SJCRH30 (cell line): ENCODE results near the gene TRPV5. TPM values are rescaled to one million over a fixed set of nuclear protein-coding genes. Genes with fewer than 3 reads are reported as not detected.

Experiments
- DNase-seq, 2 experiments: peaks; one replicate each; pipeline ENCODE4 v3.0.0-alpha.2; 2015 to 2020
- H3K27ac ChIP-seq: fragments of 250-450 bp; sonication (Bioruptor Pico); 2 replicates; pipeline ENCODE4 v1.5.1; 2020; ENCODE audit warnings: mild to moderate bottlenecking, moderate library complexity
- H3K27me3 ChIP-seq: fragments of 250-450 bp; sonication (Bioruptor Pico); 2 replicates; pipeline ENCODE4 v1.5.1; 2020; ENCODE audit warnings: mild to moderate bottlenecking, moderate library complexity
- H3K36me3 ChIP-seq: fragments of 250-450 bp; sonication (Bioruptor Pico); 2 replicates; pipeline ENCODE4 v1.5.1; 2020; ENCODE audit warnings: mild to moderate bottlenecking, moderate library complexity
- H3K4me1 ChIP-seq: fragments of 250-450 bp; sonication (Bioruptor Pico); 2 replicates; pipeline ENCODE4 v1.5.1; 2020; ENCODE audit warnings: mild to moderate bottlenecking, moderate library complexity
- H3K4me3 ChIP-seq: fragments of 250-450 bp; sonication (Bioruptor Pico); 2 replicates; pipeline ENCODE4 v1.5.1; 2020; ENCODE audit warnings: mild to moderate bottlenecking, moderate library complexity
- H3K9me3 ChIP-seq: fragments of 250-450 bp; sonication (Bioruptor Pico); replicated peaks from 2 replicates; pipeline ENCODE4 v1.5.1; 2020; ENCODE audit warnings: mild to moderate bottlenecking, moderate library complexity
- total RNA-seq: library from RNA; depleted of rRNA; stranded (reverse); fragments of >200 nt; shearing (Covaris generic); gene quantifications from 2 replicates; pipeline ENCODE4 v1.2.3, GENCODE V29; 2014

The TRPV5 gene
- total RNA-seq, 1 experiment from 2014 or later: not detected

DNA sequence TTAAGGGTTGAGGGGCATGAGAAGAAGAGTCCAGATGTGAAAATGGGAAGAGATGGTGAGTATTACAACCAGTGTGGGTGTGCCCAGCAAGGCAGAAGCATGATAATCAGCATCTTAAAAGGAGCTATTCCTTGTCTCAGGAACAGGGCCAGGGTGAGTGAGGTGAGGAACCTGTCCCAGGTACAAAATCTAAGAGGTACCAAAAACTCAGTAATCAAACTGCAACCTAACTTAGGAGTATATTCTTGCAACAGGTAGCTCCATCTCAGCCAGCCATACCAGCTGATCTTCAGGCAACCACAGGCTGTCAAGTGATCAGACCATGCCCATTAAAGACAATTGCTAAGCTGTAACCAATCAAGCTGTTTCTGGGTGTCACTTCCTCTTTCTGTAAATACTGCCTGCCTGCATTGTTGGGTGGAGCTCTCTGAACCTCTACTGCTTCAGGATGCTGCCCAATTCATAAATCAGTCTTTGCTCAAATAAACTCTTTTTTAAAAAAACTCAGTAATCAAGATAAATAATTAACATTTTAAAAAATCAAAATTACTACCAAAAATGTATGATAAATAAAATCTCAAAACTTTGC, 21.2 kb upstream of the TRPV5 start:
- DNase-seq: no peak
- Histone ChIP-seq H3K4me3 (no peak overlapping the region), H3K4me1 (no peaks in the 10 kb centered on the region)

DNA sequence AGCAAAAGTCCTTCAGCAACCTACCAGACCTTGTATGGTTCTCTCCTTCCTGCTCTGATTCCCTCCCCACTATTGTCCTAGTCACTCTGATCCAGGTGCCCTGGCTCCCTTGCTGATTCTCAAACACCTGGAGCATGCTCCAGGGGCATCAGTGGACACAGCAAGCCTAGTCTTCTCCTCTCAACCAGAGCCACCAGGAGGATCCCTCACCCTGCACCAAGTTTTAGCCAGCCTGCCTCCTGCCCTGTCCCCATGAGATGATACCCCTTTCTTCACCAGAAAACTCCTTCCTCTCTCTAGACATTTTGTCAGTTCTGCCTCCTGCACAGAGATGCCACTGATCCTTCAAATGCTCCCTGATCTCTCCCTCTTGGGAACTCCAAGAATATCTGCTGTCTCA, 16.7 kb upstream of the TRPV5 start:
- no peak overlapping the region for H3K4me3 ChIP-seq
- no peaks in the 10 kb centered on the region for H3K4me1 ChIP-seq
- no peak for DNase-seq
- H3K27me3 ChIP-seq: peaks cover 10% of the 10 kb centered on the region
- H3K36me3 ChIP-seq: no peaks in the 10 kb centered on the region
- no peaks in the 10 kb centered on the region for H3K9me3 ChIP-seq
- no peak overlapping the region for H3K27ac ChIP-seq

More for the DNA sequence above, 21.2 kb upstream of the TRPV5 start:
- Histone ChIP-seq H3K27me3 (peaks cover 5% of the 10 kb centered on the region; the same call in 1 of the 2 replicates), H3K27ac (no peak overlapping the region), H3K9me3 (no peaks in the 10 kb centered on the region), H3K36me3 (no peaks in the 10 kb centered on the region)

DNA sequence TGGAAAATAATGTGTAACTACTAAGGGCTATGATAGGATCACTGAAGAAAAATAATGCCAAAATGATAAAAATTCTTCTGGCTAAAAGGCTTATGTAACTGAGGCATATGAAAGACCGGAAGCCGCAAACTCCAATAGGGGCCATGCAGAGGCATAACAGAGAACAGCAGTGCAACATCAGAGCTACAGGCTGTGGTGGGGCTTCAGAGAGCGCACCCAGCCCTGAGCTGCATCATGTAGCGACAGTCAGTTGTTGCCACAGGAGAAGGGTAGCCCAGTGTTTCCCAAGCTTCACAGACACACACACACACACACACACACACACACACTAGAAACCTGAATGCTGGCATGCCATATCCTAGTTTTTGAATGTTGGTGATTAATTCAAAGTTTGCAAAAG, 15.1 kb upstream of the TRPV5 start:
- no peaks in the 10 kb centered on the region for H3K9me3 ChIP-seq

DNA sequence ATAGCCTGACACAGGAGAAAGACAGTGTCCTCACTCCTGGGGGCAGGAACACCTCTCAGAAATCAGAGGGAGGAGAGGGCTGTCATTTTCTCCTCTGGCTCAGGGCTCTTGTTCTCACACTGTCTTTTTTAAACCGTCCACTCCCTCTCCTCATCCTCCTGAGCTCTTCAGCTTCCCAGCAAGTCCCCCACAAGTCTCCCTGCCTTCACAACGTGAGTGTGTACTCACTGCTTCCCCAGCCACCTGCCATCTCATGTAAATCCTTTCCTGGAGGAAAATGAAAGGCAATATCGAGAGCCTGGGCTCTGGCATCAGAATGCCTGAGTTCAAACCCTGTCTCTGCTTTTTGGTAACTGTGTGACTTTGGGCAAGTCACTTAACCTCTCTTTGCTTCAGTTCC, 11.5 kb upstream of the TRPV5 start:
- Histone ChIP-seq H3K4me3 (no peak overlapping the region), H3K4me1 (no peaks in the 10 kb centered on the region), H3K9me3 (no peaks in the 10 kb centered on the region), H3K36me3 (no peaks in the 10 kb centered on the region), H3K27me3 (peaks cover 24% of the 10 kb centered on the region; the same call in 1 of the 2 replicates), H3K27ac (no peak overlapping the region)
- DNase-seq: no peak

More for the DNA sequence above, 15.1 kb upstream of the TRPV5 start:
- no peak for DNase-seq
- Histone ChIP-seq H3K27me3 (peaks cover 13% of the 10 kb centered on the region), H3K4me1 (no peaks in the 10 kb centered on the region), H3K4me3 (no peak overlapping the region), H3K36me3 (no peaks in the 10 kb centered on the region), H3K27ac (no peak overlapping the region)

DNA sequence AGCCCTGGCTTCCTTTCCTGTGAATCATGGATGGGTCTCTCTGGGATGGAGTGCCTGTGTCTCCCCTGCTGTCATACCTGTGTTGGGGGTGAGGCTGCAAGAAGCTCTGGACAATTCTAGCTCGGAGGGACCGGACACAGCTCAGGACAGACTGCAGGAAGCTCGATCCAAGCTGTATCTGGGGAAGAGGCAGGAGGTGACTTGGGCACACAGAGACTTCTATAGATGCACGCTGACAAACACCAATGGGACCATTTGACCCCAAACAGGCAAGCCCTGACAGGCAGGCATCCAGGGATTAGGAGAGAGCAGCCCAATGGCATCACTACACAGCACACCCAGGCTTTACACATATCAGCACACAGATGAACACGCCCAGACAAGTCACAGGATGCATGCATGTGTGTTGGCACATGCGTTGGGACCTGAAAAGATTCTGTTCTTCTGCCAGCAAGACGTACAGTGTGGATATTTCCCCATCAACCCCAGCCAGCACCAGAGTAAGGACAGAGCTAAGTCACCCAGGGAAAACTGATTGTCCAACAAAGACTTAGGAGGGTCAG, 10.2 kb upstream of the TRPV5 start:
- H3K4me3 ChIP-seq: no peak overlapping the region
- no peak overlapping the region for H3K27ac ChIP-seq
- no peaks in the 10 kb centered on the region for H3K36me3 ChIP-seq
- no peaks in the 10 kb centered on the region for H3K4me1 ChIP-seq
- H3K27me3 ChIP-seq: peaks cover 24% of the 10 kb centered on the region; the same call in 1 of the 2 replicates
- no peaks in the 10 kb centered on the region for H3K9me3 ChIP-seq
- DNase-seq: no peak

DNA sequence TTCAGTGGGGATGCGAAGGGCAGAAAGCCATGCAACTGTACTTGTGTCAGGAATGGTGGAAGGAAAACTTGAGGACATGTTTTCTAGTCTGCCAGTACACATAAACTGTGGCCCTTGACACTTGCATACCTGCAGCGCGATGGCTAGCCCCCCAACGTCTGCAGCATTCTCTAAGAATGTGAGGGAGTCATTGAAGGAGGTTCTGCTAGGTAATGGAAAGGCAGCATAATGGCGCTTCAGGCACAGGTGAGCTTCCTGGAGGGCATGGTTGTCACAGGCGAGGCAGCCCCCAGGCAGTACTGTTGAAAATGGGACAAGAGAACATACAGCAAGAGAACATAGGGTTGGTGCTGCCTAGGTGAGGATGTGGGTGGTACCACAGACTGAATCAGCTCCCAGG, 9.2 kb upstream of the TRPV5 start:
- H3K4me1 ChIP-seq: no peaks in the 10 kb centered on the region

DNA sequence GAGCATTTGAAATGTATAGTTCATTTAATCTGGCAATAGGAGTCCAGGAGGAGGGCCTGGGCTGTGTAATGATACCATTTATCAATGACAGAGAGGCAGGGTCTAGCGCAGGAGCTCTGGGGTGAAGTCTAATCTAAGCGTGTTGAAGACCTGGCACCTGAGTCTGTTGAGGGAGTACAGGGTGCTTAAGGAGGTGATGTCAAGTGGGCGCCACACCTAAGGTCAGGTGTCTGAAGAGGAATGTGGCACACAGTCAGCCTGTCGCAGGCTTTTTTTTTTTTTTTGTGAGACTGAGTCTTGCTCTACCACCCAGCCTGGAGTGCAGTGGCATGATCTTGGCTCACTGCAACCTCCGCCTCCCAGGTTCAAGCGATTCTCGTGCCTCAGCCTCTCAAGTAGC, 8.0 kb upstream of the TRPV5 start:
- Histone ChIP-seq H3K9me3 (no peaks in the 10 kb centered on the region), H3K4me3 (no peak overlapping the region), H3K36me3 (no peaks in the 10 kb centered on the region), H3K4me1 (no peaks in the 10 kb centered on the region), H3K27me3 (peaks cover 27% of the 10 kb centered on the region; the same call in 1 of the 2 replicates), H3K27ac (no peak overlapping the region)
- no peak for DNase-seq

More for the DNA sequence above, 9.2 kb upstream of the TRPV5 start:
- Histone ChIP-seq H3K36me3 (no peaks in the 10 kb centered on the region), H3K27me3 (peaks cover 24% of the 10 kb centered on the region; the same call in 1 of the 2 replicates), H3K27ac (no peak overlapping the region), H3K4me3 (no peak overlapping the region), H3K9me3 (no peaks in the 10 kb centered on the region)
- no peak for DNase-seq

DNA sequence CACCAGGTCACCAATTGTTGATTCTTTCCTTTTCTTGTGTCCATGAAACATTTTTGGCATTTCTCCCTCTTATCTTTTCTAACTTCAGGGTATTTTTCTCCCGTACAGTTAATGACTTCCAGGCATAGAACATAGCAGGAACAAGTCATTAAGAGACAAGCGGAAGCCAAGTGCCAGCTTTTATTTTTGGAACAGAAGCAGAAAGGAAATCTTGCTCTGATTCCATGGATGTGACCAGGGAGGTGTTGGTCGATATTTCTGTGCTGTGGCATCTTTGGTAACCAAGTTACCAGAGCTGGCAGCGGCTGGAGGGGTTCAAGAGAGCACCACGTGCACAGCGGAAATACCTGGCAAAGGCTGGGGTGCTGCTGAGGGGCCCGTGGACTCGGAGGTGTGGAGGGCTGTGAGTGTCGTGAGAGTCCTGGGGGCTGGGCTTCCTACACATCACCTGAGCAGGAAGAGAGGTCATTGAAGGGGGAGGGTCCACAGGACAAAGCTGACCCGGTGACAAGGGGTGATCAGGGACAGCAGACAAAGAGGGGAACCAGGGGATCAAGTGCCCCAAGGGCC, 7.5 kb upstream of the TRPV5 start:
- H3K9me3 ChIP-seq: no peaks in the 10 kb centered on the region
- no peak overlapping the region for H3K27ac ChIP-seq
- H3K4me3 ChIP-seq: no peak overlapping the region

DNA sequence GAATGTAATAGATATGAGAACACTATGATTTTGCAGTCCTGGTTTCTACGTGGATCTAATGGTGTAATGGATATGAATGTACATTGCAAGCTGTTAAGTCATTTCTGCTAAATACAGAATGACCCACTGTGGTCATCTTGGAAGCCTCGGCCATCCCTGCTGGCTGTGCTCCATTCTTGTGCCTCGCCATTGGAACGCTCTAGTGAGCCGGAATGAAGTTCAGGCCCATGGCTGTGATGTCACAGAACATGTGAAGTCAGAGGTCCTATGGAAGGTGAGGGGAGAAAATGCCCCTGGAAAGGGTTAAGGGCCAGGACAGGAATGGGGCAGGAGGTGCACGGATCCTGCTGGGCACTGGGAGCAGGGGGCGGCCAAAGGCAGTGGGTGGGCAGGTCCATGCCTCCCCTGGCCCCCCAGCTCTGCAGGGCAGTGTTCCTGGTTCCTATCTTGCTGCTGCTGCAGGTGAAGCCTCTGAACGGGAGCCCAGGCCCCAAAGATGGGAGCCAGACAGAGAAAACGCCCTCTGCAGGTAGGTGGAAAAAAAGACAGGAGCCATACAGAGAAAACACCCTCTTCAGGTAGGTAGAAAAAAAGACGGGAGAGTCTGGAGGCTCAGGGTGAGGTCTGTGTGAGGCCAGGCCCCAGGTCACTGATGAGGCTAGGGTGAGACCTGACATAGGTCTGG, 5.8 kb upstream of the TRPV5 start, which contains the start of gene LLCFC1:
TSS of gene LLCFC1 (plus strand) at position 259 of the 685 bp plus-strand sequence. CDS start at position 397, 138 bp downstream.
- Histone ChIP-seq H3K9me3 (no peaks in the 10 kb centered on the region), H3K27ac (no peak within 1 kb of the TSS), H3K27me3 (peaks cover 25% of the 10 kb centered on the region), H3K36me3 (no peaks in the 10 kb centered on the region), H3K4me1 (no peaks in the 10 kb centered on the region), H3K4me3 (no peak within 1 kb of the TSS)
- no peak for DNase-seq

More for the DNA sequence above, 7.5 kb upstream of the TRPV5 start:
- Histone ChIP-seq H3K27me3 (peaks cover 29% of the 10 kb centered on the region; the same call in 1 of the 2 replicates), H3K4me1 (no peaks in the 10 kb centered on the region), H3K36me3 (no peaks in the 10 kb centered on the region)
- no peak for DNase-seq

DNA sequence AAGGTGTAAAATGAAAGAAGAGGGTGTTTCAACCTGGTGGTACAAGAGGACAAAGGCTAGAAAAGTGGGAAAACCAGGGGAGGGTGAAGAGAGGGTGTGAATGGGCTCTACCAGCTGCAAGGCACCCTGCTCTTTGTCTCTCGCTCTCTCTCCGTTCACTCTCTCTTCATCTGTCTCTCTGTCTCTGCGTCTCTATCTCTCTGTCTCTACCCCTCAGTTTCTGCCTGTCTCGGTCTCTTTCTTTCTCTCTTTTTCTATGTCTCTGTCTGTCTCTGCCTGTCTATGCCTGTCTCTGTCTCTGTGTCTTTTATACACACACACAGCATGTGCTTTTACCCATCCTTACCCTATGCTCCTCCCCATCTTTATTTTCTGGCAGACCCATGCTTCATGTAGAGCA, 5.1 kb upstream of the TRPV5 start:
- Histone ChIP-seq H3K27ac (no peak overlapping the region), H3K4me1 (no peaks in the 10 kb centered on the region), H3K4me3 (no peak overlapping the region), H3K27me3 (peaks cover 22% of the 10 kb centered on the region), H3K9me3 (no peaks in the 10 kb centered on the region), H3K36me3 (no peaks in the 10 kb centered on the region)
- DNase-seq: no peak

DNA sequence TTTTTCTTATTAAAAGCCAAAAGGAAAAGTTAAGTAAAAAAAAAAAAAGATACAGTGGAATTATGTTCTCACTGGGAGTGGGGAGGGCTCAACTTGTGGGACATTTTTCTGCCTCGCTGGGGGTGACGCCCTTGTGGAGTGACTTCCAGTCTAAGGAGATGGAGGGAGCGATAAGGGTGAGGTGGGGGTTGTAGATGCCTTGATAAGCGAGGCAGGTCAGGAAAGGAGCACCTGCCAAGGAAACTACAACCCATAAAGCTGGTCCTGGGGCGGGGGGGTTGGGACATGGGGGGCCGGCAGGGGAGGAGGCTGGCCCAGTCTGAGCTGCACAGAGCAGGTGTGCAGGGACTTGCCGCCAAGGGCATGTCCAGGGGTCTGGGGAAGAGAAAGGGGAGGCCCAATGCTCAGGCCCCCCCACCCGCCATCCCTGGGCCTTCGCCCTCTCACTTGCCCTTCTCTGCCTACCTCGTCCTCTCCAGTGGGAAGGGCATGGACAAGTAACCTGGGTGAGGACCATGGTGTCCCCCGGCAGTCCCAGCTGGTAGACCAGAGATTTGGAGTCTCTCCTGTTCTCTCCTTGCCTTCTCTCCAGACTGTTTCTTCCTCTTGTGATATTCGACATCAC, 2.5 kb upstream of the TRPV5 start:
- H3K4me3 ChIP-seq: no peak overlapping the region
- no peak for DNase-seq
- no peak overlapping the region for H3K27ac ChIP-seq
- H3K27me3 ChIP-seq: peaks cover 9% of the 10 kb centered on the region
- no peaks in the 10 kb centered on the region for H3K36me3 ChIP-seq
- no peaks in the 10 kb centered on the region for H3K4me1 ChIP-seq
- H3K9me3 ChIP-seq: no peaks in the 10 kb centered on the region

DNA sequence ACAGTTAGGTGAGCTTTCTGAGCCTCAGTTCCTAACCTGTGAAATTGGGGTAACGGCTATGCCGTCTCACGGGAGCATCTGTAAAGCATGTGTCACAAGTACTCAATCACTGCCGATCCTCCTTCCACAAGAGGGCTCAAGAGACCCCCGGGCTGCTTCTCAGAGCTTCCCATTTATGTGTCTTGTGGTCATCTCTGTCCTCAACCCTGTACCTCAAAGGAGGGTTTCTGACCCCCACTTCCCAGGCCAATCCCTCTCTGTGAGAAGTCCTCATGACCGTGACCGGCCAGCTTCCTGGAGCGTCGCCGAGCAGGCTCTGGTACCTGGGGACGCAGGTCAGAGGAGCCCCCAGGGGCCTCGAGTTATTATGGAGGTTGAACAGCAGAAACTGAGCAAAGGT, 510 bp upstream of the TRPV5 start:
- Histone ChIP-seq H3K4me3 (no peak overlapping the region), H3K27ac (no peak overlapping the region), H3K27me3 (peaks cover 6% of the 10 kb centered on the region), H3K4me1 (no peaks in the 10 kb centered on the region), H3K9me3 (no peaks in the 10 kb centered on the region), H3K36me3 (no peaks in the 10 kb centered on the region)
- no peak for DNase-seq

DNA sequence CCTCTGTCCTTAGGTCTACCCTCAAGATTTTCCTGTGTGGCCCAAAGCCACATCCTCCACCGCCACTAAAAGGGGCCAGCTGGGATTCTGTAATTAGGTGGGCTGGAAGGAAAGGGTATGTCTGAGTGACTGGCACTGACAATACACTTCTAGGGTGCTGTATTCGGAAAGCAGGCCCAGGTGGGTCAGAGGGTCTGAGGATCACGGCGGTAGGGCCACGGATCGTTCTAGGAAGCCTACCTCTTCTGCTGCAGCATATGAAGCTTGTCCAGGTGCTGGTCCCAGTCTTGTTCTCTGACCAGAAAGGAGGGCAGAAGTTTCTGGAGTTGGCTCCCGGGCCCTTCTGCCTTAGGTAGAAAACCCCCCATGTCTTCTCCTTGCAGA, 462 bp downstream of the TRPV5 start:
- H3K27ac ChIP-seq: no peak overlapping the region
- H3K4me1 ChIP-seq: no peaks in the 10 kb centered on the region
- no peak overlapping the region for H3K4me3 ChIP-seq
- no peaks in the 10 kb centered on the region for H3K36me3 ChIP-seq
- no peak for DNase-seq
- H3K9me3 ChIP-seq: no peaks in the 10 kb centered on the region
- peaks cover 6% of the 10 kb centered on the region for H3K27me3 ChIP-seq

DNA sequence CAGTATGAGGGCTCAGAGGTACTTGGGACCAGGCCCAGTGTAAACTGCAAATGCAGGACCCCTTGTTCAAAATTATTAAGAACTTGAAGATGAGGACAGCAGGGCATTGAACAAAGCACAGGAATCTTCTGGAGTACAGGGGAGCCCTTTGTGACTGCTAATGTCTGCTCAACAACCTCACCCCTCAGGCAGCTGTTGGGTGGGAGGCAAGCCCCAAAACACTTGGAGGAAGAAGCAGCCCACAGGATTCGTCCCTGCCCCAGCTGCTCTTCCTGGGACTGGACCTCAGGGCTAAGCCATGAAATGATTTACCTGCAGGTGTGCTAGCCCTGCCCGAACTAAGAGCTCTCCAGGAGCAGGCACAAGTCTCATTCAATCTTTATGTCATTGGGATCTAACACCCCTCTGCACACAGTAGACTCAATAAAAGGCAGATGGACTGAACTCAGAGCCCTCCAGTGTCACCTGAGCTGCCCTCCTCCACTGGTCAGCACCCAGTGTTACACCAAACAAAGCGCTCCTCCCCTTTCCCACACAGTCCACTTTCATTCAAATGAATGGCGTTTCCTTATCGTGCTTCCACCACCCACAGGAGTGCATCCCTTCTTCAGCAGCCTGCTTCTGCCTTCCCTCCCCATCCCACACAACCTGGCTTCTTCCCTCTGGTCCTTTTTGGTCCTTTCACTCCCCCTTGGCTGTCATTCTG, 1.0 kb downstream of the TRPV5 start:
- no peaks in the 10 kb centered on the region for H3K9me3 ChIP-seq
- no peak for DNase-seq
- H3K4me3 ChIP-seq: no peak overlapping the region
- no peaks in the 10 kb centered on the region for H3K36me3 ChIP-seq
- H3K27ac ChIP-seq: no peak overlapping the region
- no peaks in the 10 kb centered on the region for H3K4me1 ChIP-seq
- peaks cover 9% of the 10 kb centered on the region for H3K27me3 ChIP-seq
